ENCODE results near the gene FRMD4A. TPM values are rescaled to one million over a fixed set of nuclear protein-coding genes. Genes with fewer than 3 reads are reported as not detected.

FRMD4A gene
- total and polyA plus RNA-seq, 2 experiments from 2014 or later, result 5.4 to 10.3 TPM

- WGBS (ENCODE audit: low lambda C conversion rate, missing lambda C conversion rate), result 34% methylated on average over 3 of the region's 3 CpGs
- no peaks in the 10 kb centered on the region for H3K9me2 ChIP-seq (replicated peaks; ENCODE audit: insufficient read depth)
- no peak overlapping the region for H3K4me2 ChIP-seq
Measured at GRCh38 chr10:14017467-14017866, 313.3 kb downstream of the FRMD4A start.

GRCh38 chr10:14016931-14017333, 313.8 kb downstream of the FRMD4A start:
- Histone ChIP-seq H3K4me3 (no peak overlapping the region), H3K9me3 (ENCODE audit: low read depth) (no peaks in the 10 kb centered on the region), H2AFZ (no peak overlapping the region), H3K4me2 (no peak overlapping the region), H3K27ac (no peak overlapping the region), H3K79me2 (no peaks in the 10 kb centered on the region), H4K20me1 (ENCODE audit: insufficient read depth, poor library complexity, severe bottlenecking) (no peaks in the 10 kb centered on the region), H3K36me3 (replicated peaks; ENCODE audit: insufficient read depth, low read depth) (no peaks in the 10 kb centered on the region), H3K4me1 (ENCODE audit: insufficient read depth) (peaks cover 9% of the 10 kb centered on the region), H3K9me2 (replicated peaks; ENCODE audit: insufficient read depth) (no peaks in the 10 kb centered on the region), H3K27me3 (no peaks in the 10 kb centered on the region)
- TF ChIP-seq CTCF (IDR thresholded peaks at IDR 0.05; ENCODE audit: poor library complexity), result no peak
- TF ChIP-seq EZH2 (IDR thresholded peaks at IDR 0.05; ENCODE audit: borderline replicate concordance), result no peak
- TF ChIP-seq EZH2phosphoT487 (IDR thresholded peaks at IDR 0.05; ENCODE audit: low read depth, severe bottlenecking, unreplicated experiment), result no peak
- 58% methylated on average over 6 of the region's 6 CpGs for WGBS (ENCODE audit: low lambda C conversion rate, missing lambda C conversion rate)
- no peak for DNase-seq (ENCODE audit: low spot score)

More at GRCh38 chr10:14017467-14017866, 313.3 kb downstream of the FRMD4A start:
- H3K9me3 ChIP-seq (ENCODE audit: low read depth), result no peaks in the 10 kb centered on the region
- no peaks in the 10 kb centered on the region for H3K79me2 ChIP-seq
- peaks cover 4% of the 10 kb centered on the region for H3K27me3 ChIP-seq
- H3K4me1 ChIP-seq (ENCODE audit: insufficient read depth), result peaks cover 9% of the 10 kb centered on the region
- H2AFZ ChIP-seq, result no peak overlapping the region
- no peaks in the 10 kb centered on the region for H4K20me1 ChIP-seq (ENCODE audit: insufficient read depth, poor library complexity, severe bottlenecking)
- H3K36me3 ChIP-seq (replicated peaks; ENCODE audit: insufficient read depth, low read depth), result no peaks in the 10 kb centered on the region
- H3K4me3 ChIP-seq, result no peak overlapping the region
- no peak overlapping the region for H3K27ac ChIP-seq
- DNase-seq (ENCODE audit: low spot score), result no peak
- TF ChIP-seq CTCF (IDR thresholded peaks at IDR 0.05; ENCODE audit: poor library complexity) (no peak), EZH2phosphoT487 (IDR thresholded peaks at IDR 0.05; ENCODE audit: low read depth, severe bottlenecking, unreplicated experiment) (no peak)

GRCh38 chr10:14016011-14016536, 314.6 kb downstream of the FRMD4A start:
- DNase-seq (ENCODE audit: low spot score), result no peak
- Histone ChIP-seq H3K27me3 (no peaks in the 10 kb centered on the region), H4K20me1 (ENCODE audit: insufficient read depth, poor library complexity, severe bottlenecking) (no peaks in the 10 kb centered on the region), H3K4me3 (no peak overlapping the region), H2AFZ (no peak overlapping the region), H3K4me2 (no peak overlapping the region), H3K79me2 (no peaks in the 10 kb centered on the region), H3K9me2 (replicated peaks; ENCODE audit: insufficient read depth) (no peaks in the 10 kb centered on the region), H3K36me3 (replicated peaks; ENCODE audit: insufficient read depth, low read depth) (no peaks in the 10 kb centered on the region), H3K4me1 (ENCODE audit: insufficient read depth) (peaks cover 9% of the 10 kb centered on the region), H3K9me3 (ENCODE audit: low read depth) (no peaks in the 10 kb centered on the region), H3K27ac (no peak overlapping the region)
- 76% methylated on average over 8 of the region's 8 CpGs for WGBS (ENCODE audit: low lambda C conversion rate, missing lambda C conversion rate)
- no peak for TF ChIP-seq CTCF (IDR thresholded peaks at IDR 0.05; ENCODE audit: poor library complexity)
- TF ChIP-seq EZH2phosphoT487 (IDR thresholded peaks at IDR 0.05; ENCODE audit: low read depth, severe bottlenecking, unreplicated experiment), result no peak
- TF ChIP-seq EZH2 (IDR thresholded peaks at IDR 0.05; ENCODE audit: borderline replicate concordance), result no peak

- Histone ChIP-seq H3K4me3 (no peak overlapping the region), H3K9me3 (ENCODE audit: low read depth) (no peaks in the 10 kb centered on the region), H3K4me2 (no peak overlapping the region), H3K27me3 (no peaks in the 10 kb centered on the region), H3K36me3 (replicated peaks; ENCODE audit: insufficient read depth, low read depth) (no peaks in the 10 kb centered on the region), H3K9me2 (replicated peaks; ENCODE audit: insufficient read depth) (no peaks in the 10 kb centered on the region), H3K79me2 (no peaks in the 10 kb centered on the region), H4K20me1 (ENCODE audit: insufficient read depth, poor library complexity, severe bottlenecking) (no peaks in the 10 kb centered on the region), H3K27ac (no peak overlapping the region), H3K4me1 (ENCODE audit: insufficient read depth) (peaks cover 9% of the 10 kb centered on the region), H2AFZ (no peak overlapping the region)
- DNase-seq (ENCODE audit: low spot score), result no peak
- TF ChIP-seq EZH2phosphoT487 (IDR thresholded peaks at IDR 0.05; ENCODE audit: low read depth, severe bottlenecking, unreplicated experiment) (no peak), EZH2 (IDR thresholded peaks at IDR 0.05; ENCODE audit: borderline replicate concordance) (no peak), CTCF (IDR thresholded peaks at IDR 0.05; ENCODE audit: poor library complexity) (no peak)
- WGBS (ENCODE audit: low lambda C conversion rate, missing lambda C conversion rate), result 50% methylated on average over 5 of the region's 5 CpGs
Measured at GRCh38 chr10:14014423-14014822, 316.3 kb downstream of the FRMD4A start.

Data from hepatocyte (in vitro differentiated cells).